NCI-H2171 (cell line): ENCODE measurements around the gene RPRD1B.
"Not testable (repeated sequence)": the region's sequence is repeated elsewhere in the genome, so short reads cannot be mapped to it uniquely, and the experiment has no call there.

Experiments
- DNase-seq: peaks from one replicate; lab custom pipeline; 2025; lab: John Stamatoyannopoulos, UW

The RPRD1B gene

DNA sequence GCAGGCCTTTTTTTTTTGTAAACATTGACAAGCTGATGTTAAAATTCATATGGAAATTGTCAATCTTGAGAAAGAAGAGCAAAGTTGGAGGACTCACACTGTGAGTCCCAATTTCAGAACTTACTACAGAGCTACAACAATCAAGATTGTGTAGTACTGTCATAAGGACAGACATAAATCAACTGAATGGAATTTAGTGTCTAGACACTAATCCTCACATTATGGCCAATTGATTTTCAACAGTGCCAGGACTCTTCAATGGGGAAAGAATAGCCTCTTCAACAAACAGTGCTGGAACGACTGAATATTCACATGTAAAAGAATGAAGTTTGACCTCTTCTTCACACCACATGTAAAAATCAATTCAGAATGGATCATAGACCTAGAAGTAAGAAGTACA is 70.7 kb downstream of the RPRD1B start:
- DNase-seq: no peak

DNA sequence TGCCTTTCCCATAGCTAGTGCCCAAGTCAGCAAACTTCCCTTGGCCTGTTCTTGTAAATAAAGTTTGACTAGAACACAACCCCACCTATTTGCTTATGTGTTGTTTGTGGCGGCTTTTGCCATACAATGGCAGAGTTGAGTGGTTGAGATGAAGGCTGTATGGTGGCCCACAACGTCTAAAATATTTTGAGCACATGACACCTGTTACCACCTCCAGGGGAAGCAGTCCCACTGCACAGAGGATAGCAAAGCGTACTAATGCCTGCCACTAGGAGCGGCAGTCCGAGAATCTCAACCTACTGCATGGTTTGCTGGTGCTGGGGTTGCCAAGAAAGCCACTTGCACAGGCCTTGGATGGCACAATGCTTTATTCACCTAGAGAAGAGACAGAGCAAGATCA is 72.9 kb downstream of the RPRD1B start:
- no peak for DNase-seq

DNA sequence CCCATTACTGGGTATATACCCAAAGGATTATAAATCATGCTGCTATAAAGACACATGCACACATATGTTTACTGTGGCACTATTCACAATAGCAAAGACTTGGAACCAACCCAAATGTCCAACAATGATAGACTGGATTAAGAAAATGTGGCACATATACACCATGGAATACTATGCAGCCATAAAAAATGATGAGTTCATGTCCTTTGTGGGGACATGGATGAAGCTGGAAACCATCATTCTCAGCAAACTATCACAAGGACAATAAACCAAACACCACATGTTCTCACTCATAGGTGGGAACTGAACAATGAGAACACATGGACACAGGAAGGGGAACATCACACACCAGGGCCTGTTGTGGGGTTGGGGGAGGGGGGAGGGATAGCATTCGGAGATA is 73.8 kb downstream of the RPRD1B start:
- DNase-seq: not testable (repeated sequence)

DNA sequence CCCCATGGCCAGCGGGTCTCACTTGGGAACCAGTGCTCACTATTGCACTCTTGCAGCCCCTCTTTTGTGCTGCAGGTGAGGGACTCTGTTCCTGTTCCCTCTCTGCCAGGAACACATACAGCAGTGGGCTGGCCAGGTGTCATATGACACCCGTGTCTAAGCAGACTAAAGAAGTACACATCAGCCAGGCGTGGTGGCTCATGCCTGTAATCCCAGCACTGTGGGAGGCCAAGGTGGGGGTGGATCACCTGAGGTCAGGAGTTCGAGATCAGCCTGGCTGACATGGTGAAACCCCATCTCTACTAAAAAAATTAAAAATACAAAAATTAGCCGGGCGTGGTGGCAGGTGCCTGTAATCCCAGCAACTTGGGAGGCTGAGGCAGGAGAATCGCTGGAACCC is 74.4 kb downstream of the RPRD1B start:
- DNase-seq: not testable (repeated sequence)

DNA sequence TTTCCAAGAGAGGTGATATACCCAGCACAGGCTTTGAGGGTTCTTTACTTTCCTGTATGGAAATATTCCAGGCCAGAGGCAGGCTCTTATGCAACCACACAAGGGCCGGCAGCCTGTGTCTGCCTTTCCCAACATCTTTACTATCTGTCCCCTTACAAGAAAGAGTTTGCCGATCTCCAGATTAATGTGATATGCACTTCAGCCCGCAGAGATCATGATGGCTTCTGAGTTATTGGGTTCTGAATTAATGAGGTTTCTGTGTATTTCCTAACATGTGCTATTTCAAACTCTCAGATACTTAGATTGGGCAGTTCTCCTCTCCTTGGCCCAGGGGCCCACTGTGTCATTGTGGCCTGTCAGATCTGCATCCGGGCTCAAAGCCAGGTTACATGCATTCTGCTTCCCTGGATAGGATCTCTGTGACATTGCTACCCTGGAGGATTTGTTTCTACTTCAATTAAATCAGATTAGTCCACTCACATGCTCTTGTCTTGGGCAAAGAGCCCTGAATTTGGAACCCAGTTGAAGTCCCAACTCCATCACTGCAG is 75.0 kb downstream of the RPRD1B start:
- DNase-seq: no peak

DNA sequence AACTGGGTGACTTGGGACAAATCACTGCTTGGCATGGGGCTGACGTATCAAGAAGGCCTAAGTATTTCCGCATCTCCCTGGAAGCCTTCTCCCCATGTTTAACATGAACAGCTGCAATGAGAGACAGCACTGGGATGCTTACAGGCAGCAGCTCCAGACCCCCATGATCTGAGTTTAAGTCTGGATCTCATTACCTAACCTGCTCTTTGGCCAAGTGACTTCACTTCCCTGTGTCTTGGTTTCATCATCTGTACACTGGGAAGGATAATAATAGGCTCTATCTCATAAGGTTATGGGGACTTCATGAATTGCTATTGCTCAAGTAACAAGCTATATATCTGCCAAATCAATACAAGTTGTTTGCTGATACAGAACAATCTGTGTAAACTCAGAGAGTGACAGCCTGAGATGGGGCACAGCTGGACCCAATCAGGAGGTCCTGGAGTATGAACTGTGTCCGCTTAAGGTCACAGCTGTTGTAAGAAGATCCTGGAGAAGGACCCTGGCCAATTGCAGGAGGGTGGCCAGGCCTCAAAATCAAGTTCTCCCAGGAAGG is 75.5 kb downstream of the RPRD1B start:
- DNase-seq: no peak

DNA sequence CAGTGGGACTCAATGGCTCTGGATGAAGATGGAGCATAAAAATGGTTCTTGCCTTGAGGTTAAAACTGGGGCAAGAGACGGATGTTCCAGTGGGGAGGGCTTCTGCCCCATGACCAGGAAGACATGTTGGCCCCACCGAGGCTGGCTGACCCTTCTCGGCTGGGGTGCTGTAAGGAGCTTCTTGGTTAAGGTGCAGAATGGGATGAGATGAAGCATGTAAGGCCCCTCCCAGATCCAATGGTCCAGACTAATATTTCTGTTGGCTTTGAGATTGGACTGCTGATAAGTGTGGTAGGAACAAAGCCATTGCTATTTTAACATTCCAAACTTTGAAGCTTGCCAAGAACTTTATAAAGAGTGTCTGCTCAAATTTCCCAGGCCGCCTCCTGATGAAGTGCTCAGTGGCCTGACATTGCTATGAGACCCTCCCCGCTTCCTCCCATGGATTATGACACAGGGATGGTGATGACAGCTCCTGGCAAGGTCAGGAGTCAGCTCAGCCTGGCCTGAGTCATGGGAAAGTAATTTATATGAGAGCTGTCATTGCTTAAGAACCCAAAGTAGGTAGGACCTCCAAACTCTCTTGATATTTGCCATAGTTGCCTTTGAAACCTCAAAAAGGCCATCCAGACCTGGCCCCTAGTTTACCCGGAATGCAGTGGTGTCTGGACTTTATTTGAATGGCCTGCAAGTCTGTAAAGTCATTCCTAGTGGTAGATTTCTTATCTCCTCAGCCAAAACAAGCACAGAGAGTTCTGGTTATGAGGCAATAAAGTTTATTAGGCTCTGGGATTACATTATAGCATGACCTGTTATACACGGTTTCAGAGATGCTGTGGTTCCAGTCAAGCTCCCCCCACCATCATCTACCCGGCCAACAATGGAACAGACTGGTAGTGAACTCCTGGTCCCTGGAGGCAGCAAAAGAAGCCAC is 76.3 kb downstream of the RPRD1B start:
- DNase-seq: no peak

DNA sequence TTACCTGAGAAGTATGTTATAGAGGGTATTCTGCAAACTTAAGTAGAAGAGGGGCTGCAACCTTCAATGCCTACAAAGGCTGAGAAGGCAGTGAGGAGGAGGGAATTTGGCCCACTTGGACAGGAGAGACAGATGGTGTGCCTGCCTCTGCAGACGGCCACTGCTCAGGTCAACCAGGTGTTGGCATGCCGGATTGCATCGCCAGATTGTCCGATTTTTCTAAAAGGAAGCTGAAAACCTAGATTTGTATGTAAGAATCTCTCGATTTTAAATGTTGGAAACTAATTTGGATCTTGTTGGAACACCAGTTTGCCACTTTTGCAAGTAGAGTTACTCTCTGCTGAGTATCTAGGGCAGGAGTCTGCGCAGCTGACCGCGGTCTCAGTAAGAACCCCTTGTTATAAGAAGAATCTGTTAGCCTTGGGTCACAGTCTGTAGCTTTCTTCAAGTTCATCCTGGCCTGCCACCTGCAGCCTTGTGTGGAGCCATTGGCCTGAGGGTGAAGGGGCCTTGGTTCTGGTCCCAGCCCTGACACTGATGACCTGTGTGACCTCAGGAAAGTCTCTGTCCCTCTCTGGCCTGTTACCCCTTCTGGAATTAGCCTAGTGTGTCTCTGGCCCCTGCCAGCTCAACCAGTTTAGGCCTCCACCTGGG is 77.1 kb downstream of the RPRD1B start:
- no peak for DNase-seq

DNA sequence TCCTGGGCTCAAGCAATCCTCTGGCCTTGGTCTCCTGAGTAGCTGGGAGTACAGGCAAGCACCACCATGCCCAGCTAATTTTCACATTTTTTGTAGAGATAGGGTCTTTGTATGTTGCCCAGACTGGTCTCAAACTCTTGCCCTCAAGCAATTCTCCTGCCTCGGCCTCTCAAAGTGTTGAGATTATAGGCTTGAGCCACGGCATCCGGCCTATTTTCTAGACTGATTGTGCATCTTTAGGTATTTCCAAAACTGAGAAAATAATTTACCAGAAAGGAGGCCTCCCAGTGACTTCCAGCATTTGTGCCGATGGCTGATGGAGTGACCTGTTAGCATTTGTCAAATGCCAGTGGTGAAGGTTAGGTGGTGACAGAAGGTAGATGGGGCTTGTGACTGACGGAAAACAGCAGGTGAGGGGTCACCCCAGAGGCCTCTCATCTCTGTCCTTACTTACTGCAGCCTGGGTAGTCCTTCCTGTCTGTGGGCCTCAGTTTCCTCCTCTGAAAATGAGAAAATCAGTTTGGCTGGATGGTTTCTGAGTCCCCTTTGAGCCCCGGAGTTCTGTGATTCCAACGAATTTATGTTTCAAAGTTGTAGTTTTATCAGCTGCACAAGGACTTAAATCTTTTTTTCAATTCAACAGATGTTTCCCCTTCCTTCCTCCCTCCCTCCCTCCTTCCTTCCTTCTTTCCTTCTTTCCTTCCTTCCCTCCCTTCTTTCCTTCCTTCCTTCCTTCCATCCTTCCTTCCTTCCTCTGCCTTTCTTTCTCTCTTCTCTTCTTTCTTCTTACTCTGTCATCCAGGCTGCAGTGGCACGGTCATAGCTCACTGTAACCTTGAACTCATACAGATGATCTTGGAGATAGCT is 78.1 kb downstream of the RPRD1B start:
- DNase-seq: no peak

DNA sequence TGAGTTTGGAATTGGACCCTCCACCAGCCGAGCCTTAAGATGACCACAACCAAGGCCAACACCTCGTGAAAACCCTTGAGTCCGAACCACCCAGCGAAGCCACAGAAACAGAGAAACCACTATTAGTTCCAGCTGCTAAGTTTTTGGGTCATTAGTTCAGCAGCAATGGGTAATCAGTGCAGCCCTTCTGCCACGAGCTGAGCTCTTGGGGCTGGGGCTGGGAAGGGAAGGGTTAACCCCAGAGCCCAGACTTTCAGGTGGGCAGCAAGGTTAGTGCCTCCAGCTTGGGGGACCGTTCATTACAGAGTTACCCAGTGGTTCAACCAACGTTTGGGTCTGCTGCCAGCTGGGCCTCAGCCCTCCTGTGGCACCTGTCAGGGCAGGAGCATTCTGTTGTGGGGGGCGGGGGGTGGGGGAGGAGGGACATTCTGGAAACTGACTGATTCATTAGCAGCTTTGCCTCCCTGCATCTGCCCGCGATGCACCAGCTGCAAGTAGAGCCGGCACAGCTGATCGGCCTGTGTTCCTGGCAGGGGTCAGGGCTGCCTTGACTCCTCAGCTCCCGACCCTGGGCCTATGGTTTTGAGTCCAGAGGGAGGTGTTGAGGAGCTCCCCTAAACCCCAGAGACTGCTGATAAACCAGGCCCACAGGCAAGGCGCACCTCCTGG is 78.8 kb downstream of the RPRD1B start:
- DNase-seq: peak; percentile 28

DNA sequence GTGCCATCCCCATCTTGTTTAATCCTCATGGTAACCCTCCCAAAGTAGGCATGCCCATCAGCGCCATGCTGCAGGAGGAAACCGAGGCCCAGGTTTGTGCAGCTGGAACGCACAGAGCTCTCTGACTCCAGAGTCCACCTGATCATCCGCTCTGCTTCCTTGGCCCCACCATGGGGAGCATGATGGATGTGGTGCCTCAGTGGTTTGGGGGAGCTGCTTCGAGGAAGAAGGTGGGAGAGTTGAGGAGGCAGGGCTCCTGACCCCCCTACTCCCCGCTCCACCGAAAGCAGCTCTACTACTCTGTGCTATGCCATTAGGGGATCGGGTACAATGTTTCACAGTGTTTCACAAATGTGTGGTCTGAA is 79.4 kb downstream of the RPRD1B start:
- no peak for DNase-seq

DNA sequence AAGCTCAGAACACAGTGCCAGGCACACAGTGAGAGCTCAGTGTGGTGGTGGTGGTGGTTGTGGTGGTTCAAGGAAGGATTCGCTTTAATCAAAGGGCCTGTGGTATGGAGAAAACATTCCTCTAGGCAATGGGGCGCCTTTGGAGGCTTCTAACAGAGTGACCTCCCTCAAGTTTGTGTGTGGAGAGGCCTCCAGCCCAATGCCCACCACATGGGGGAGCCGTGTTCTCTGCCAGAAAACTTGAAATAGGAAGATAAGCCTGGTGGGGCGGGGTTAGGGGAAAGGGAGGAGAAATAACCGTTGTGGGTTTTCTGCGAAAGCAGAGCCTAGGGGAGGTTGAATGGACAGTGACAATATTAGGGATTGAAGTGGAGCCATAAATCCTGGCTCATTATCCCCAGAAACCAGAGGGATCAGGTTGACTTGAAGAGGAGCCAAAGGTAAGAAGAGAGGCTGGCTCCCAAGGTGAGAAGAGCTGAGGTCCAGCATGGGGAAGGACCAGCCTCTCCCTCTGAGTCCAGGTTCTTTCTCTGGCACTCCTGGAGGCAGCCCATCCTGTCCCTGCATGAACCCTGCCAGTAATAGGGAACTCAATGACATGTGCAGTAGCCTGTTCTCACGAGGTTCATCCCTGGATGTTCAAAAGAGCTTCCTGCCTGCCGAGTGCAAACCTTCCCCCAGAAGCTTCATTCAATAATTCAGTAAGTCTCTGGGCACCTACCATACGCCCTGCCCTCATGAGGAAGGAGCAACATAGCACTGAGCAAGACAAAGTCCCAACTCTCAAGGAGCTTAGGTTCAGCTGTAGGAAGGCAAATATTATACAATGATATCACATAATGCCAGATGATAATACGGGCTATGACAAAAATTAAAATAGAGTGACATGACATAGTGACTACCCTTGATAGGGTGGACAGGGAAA is 80.1 kb downstream of the RPRD1B start:
- no peak for DNase-seq

DNA sequence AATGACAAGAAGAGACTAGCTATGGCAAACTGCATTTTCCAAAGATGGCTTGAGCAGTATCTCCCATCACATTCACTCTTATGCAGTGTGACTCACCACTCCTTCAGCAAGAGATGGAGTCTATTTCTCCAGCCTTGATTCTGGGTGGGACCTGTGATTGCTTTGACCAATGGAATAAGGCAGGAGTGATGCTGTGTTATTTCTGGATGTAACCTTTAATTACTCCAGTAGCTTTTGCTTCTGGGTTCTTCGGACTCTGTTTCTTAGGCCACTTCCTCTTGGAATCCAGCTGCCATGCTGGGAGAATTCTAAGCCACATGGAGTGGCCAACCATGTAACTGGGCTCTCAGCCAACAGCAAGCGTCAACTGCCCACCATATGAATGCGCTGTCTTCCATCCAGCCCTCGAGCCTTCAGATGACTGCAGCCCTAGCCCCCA is 80.8 kb downstream of the RPRD1B start:
- DNase-seq: no peak

DNA sequence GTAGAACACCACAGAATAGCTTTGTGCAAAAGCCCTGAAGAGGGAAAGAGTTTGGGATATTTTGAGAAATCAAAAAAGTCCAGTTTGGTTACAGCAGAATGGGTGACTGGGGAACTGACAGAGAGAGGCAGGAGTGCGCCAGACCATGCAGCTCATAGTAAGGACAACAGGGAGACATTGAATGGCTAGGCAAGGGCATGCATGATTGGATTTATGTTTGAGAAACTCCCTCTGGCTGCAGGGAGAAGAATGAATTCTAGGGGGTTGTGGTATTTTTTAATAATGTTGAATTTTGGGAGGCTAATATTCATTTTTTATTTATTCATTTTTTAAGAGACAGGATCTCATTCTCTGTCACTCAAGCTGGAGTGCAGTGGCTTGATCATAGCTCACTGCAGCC is 81.7 kb downstream of the RPRD1B start:
- no peak for DNase-seq

DNA sequence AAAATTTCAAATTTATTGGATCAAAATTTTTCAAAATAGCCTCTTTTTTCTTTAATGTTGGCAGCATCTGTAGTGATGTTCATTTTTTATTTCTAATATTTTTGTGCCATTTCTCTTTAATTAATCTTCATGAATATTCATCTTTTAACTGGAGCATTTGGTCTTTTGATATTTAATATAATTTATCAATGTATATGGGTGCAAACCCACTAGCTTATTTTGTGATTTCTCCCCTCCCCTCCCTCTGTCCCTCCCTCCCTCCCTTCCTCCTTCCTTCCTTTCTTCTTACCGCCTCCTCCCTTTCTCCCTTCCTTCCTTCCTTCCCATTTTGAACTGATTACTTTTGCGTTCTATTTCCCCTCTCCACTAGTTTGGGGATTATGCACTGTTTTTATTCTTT is 82.3 kb downstream of the RPRD1B start:
- DNase-seq: no peak

DNA sequence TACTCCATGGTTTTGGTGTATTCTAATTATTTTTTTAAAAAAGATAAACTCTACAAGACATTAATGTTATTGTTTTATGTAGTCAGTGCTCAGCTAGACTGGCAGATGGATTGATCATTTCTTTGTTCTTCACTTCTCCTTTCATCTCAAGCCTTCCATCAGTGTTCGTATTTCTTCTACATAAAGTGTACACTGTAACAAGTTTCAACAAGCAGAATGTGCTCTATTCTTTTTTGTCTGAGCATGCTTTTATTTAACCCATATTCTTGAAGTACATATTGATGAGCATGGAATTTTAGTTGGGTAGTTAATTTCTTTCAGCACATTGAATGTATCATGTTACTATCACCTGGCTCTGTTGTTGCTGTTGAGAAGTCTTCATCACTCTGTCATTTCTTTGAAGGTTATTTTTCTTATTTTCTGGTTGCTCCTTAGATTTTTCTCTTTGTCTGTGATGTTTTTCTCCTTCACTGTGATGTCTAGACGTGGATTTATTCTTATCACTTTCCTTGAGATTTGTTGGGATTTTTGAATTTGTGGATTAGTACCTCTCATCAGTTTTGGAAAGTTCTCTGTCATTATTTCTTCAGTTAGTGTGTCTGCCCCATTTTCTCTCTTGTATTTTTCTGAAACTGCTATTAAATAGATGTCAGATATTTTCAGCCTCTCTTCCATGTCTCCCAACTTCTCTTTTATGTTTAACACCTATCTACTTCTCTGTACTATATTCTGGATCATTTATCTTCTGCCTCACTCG is 83.0 kb downstream of the RPRD1B start:
- no peak for DNase-seq

DNA sequence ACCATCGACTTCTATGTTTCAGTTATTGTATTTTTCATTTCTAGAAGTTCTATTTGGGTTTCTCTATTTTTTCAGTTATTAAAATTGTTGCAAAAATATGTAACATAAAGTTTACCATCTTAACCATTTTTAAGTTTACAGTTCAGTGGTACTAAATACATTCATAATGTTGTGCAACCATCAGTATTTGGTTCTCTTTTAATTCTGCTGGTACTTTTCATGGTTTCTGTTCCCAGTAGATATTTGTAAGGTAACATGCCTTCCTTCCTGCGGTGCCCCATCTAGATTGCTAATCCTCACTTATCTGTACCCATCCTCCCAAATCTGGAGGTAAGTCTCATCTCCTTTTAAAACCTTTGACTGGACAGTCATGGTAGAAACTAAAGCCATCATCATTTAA is 83.7 kb downstream of the RPRD1B start:
- DNase-seq: no peak

DNA sequence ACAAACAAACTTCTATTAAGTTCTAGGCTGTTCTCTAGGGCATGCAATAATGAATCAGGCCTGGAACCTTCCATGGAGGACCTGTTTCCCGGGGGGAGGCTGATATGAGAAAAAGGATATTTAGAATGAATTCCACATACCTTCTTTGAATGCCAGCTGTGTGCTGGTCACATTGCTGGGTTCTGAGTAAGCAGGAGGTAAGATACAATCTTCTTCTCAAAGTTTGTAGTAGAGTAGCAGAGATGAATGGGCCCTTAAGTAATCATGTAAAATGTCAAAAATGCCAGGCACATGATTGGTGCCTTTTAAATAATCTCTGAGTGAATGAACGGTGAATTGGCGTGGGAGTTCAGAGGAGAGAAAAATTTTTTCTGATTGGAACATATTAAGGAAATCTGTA is 84.1 kb downstream of the RPRD1B start:
- DNase-seq: no peak

DNA sequence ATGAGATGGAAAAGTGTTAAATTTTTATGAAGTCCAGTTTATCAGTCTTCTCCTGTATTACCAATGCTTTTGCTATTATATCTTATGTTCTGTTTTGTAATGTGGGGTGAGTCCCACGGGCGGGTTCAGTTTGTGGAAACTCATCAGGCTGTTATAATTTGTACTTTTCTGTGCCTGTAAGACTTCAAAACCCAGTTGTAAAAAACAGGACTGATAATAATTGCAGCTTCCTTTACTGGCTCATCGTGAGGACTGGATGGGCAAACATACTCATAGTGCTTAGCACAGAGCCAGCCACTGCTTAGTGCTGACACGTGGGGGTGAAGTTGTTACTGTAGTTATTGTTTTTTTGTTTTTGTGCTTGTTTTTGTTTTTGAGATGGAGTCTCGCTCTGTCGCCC is 85.9 kb downstream of the RPRD1B start:
- no peak for DNase-seq

DNA sequence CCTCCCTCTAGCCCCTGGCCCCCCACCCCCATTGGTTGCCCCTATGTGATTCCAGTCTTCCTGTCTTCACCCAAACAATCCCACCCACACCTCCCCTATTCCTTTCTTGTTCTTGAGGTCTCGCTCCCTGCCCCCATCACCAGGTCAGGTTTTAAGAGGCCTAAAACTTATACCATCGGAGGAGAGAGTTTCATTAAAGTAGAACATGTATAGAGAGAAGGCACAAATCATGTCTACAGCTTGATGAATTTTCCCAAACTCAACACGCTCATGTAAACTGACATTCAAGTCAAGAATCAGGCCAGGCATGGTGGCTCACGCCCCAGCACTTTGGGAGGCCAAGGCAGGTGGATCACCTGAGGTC is 87.1 kb downstream of the RPRD1B start:
- DNase-seq: no peak
